NOMO-1 (cell line): ENCODE results near the gene HOXC12.

ENCODE experiments used
- DNase-seq, 2 experiments: peaks; one replicate each; lab custom pipeline; 2025; ENCODE audit not compliant: unreplicated experiment in 2 of 2; lab: John Stamatoyannopoulos, UW

HOXC12 gene

GRCh38 chr12:53971129-53971528, 16.4 kb downstream of the HOXC12 start:
- no peak for DNase-seq

DNA sequence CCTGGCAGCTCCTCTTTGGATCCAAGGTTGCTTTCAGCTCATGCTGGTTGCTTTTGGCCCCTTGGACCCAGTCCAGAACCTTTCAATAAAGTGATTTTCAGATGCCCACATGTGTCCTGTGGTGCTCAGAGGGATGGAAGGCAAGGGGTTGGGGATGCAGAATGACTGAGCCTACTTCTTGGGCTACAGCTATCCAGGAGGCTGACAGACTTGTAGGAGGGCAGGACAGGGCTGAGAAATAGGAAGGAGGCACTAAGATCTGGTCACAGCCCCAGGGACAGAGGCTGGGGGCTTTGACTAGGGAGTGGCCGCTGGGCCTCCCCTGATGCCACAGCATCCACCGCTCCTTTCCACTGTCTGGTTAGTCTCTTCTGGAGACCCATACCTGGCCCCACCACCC, 17.0 kb downstream of the HOXC12 start:
- DNase-seq: no peak

DNA sequence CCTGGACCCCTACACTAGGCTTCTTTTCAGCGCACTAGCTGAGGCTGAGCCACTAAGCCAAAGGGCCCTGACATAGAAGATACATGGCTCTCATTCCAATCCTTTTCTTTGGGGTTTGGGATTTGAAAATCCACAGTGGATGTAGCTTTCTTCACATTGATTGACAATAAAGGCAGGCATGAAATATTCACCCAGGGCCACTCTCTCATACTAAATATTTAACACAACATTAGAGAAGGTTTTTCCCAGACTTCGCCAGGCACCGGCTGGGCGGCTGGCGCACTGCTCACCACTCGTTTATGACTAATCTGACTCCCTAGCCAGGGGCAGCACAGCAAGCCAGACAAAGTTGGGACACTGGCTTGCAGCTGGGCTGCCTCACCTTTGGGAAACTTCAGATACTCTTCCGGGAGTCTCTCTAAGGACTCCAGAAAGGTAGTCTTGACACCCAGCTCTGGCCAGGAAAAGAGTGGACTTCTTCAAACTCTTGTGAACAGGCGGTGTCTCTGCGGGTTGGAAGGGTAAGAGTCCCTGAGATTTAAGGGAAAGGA, 17.5 kb downstream of the HOXC12 start:
- DNase-seq: no peak

GRCh38 chr12:53972722-53973235, 18.1 kb downstream of the HOXC12 start, which contains the start of gene HOXC11:
Gene HOXC11, plus strand, starts transcription at chr12:53973126. Its CDS starts 116 bp downstream, at chr12:53973242.
- DNase-seq: no peak

GRCh38 chr12:53973236-53974042, 18.7 kb downstream of the HOXC12 start:
- DNase-seq: no peak

- DNase-seq: no peak
Measured at GRCh38 chr12:53974084-53975063, 19.7 kb downstream of the HOXC12 start, which contains the start of gene HOTAIR. Gene HOTAIR, minus strand, starts transcription at chr12:53974954.

- DNase-seq: no peak
Measured at GRCh38 chr12:53975064-53975471, 20.4 kb downstream of the HOXC12 start.

- no peak for DNase-seq
Measured at GRCh38 chr12:53975479-53976152, 20.9 kb downstream of the HOXC12 start.

GRCh38 chr12:53976172-53976822, 21.6 kb downstream of the HOXC12 start:
- DNase-seq: no peak

DNA sequence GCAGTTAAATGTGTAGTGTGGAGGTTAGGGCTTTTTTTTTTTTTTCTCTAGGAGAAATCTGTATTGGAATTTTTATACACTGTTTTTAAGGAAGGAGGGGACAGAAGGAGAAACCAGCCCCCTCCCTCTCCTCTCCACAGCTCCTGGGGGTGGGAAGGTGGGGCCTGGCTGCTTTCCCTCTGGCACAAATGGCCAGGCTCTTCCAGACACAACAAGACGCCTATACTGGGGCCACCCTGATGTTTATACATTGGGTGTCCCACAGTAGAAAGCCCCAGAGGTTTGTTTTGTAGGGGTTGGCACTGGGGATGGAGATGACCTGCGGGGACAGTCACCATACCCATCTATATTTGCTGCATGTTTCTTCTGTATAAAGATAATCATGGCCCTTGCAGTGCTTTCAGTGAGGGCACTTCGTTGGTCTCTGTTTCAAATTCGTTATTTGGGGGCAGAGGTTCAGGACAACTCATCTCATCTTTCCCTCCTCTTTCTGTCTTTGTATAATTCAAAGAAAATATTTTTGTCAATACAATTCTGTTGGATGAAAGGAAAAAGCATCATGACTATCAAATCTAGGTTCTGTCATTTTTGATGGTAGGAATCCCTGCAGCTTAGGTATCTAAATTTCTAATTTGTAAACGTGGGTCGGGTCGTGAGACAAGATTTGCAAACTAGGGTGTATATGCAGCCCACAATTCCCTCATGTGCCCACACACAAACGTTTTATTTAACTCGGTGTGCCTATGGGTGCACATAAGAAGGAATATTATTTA, 22.3 kb downstream of the HOXC12 start:
- DNase-seq: no peak

- no peak for DNase-seq
Measured at GRCh38 chr12:53977596-53978445, 23.1 kb downstream of the HOXC12 start.

DNA sequence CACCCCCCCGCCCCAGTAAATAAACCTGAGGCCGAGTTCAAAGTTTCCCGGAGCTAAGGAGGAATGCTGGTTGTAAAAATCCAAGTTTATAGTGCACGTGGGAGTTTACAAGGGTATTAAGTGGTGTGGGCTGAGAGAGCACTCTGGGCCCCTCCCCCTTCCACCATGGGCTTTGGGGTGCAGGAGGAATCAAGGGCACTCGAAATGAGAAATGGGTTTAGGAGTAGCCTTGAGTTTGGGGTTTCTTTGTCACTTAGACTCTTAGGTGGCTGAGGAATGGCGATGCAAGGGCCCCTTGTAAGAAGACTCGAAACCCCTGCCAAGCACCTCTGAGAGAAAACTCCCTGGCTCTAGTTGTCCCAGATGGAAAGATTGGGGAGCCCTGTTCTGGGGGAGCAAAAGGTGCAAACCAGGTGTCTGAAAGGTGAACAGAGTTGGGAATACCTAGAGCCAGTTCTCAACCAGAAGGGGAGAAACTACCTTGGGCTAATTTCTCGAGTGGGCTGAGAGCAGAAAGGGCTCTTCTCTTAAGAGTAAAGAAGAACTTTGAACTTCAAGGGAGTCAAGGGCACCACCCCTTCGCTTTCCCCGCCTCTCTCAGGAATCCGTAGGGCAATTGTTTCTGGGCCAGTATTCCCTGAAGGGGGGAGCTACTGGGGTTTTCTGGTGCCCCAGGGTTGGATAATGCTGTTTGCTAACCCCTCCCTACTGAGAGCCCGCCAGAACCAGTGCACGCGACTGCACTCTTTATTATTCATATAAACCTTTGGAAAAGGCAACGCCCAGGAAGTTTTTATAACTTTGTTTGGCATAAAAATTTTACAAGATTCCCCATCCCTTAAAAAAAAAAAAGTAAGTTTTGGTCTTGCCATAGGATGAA, 24.0 kb downstream of the HOXC12 start:
- DNase-seq: no peak

- no peak for DNase-seq
Measured at GRCh38 chr12:53980104-53980801, 25.6 kb downstream of the HOXC12 start.

- DNase-seq: no peak
Measured at GRCh38 chr12:53980802-53981496, 26.2 kb downstream of the HOXC12 start.

DNA sequence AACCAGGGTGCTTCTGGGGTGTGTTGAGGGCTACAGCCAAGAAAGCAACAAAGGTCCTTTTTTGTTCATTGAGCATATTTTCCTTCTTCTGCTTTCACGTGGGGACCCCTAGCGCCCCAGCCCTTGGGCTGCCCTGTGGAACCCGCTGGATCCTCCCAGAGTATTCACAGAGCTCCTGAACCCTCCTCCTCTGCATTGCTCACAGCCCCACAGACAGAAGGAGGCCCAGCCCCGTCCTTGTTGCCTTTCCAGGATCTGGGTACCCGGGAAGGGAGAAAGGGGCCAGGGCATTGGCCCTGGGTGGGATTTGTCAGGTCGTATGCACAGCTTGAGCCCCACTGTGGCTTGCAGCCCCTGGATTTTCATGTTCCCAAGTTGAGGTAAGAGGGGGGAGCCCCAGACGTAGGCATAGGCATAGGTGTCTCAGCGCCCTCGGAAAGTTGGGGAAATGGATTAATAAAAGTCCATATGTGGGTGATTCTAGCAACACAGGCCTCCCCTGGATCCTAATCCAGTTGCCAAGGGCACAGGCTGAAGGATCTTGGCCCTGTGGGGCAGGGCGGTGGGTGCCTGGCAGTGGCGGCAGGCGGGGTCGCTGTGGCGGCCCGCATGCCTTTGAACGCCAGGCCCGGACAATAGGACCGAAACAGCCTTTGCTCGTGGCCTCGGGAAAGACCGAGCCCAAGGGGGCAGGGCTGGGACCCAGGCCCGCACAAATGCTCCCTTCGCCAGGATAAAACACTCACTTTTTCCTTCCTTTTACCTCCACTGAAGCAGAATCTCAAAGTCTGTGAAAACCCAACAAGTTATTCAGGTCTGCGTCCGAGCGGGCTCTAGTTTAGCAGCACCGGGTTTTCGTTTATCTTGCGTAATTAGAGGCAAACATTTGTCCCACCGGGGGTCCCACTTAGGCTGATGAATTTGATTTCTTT, 27.2 kb downstream of the HOXC12 start:
- no peak for DNase-seq
